Heart right ventricle (tissue), 16 donors: ENCODE data around the gene ZNF213. TPM values are rescaled to one million over a fixed set of nuclear protein-coding genes. Genes with fewer than 3 reads are reported as not detected.

Experiments
- ATAC-seq, 8 donors: fragments of 200-7000 bp; cut with Tn5 transposase; one replicate each; pipeline ENCODE4 v1.9.1; 2020; ENCODE audit warnings: mild to moderate bottlenecking in 8 of 8, moderate library complexity in 8 of 8, moderate number of reproducible peaks in 1 of 8
- DNase-seq, 2 donors: peaks; one replicate each; pipeline ENCODE4 v3.0.0-alpha.2; 2020
- H3K27ac ChIP-seq, 10 donors: fragments of 200-600 bp; sonication (generic) in 2 of 10; one replicate each; pipeline versions ENCODE4 v1.5.0 to v1.8.0; 2020 to 2022; ENCODE audit warnings: mild to moderate bottlenecking in 3 of 10
- H3K27me3 ChIP-seq, 7 donors: fragments of 200-600 bp; one replicate each; pipeline ENCODE4 v1.8.0; 2021 to 2022; ENCODE audit warnings: mild to moderate bottlenecking in 2 of 7
- H3K36me3 ChIP-seq, 9 donors: fragments of 200-600 bp; sonication (generic) in 1 of 9; one replicate each; pipeline versions ENCODE4 v1.5.0 to v1.8.0; 2020 to 2022; ENCODE audit warnings: mild to moderate bottlenecking in 2 of 9
- H3K4me1 ChIP-seq, 9 donors: fragments of 200-600 bp; sonication (generic) in 1 of 9; one replicate each; pipeline versions ENCODE4 v1.5.0 to v1.8.0; 2020 to 2022; ENCODE audit warnings: mild to moderate bottlenecking in 4 of 9
- H3K4me3 ChIP-seq, 10 donors: fragments of 200-600 bp; sonication (generic) in 2 of 10; one replicate each; pipeline versions ENCODE4 v1.5.0 to v1.8.0; 2020 to 2022; ENCODE audit warnings: mild to moderate bottlenecking in 7 of 10, moderate library complexity in 2 of 10
- H3K9me3 ChIP-seq, 11 donors: fragments of 200-600 bp in 10 of 11; sonication (generic) in 2 of 11; one replicate each; pipeline versions ENCODE4 v1.5.0 to v1.8.0; 2013 to 2022; ENCODE audit warnings: mild to moderate bottlenecking in 2 of 11, control low read depth in 1 of 11, moderate library complexity in 1 of 11
- CTCF ChIP-seq, 9 donors: fragments of 200-600 bp; sonication (generic) in 2 of 9; IDR thresholded peaks; one replicate each; pipeline versions ENCODE4 v1.5.0 to v1.8.0; 2021 to 2022; ENCODE audit warnings: antibody characterized with exemption in 9 of 9, mild to moderate bottlenecking in 5 of 9, moderate library complexity in 1 of 9
- WGBS, 2 donors: extraction: QIAGEN DNeasy Blood & Tissue Kit; methylation state at CpG; one replicate each; pipeline ENCODE4 v1.1.7; 2013; ENCODE audit warnings: inconsistent platforms in 1 of 2; 5-methylcytosine and 5-hydroxymethylcytosine counted together
- intact Hi-C, 10 donors: fragments of 100-400 bp; cut with DNase I; formaldehyde crosslinking; loops; one replicate each; pipeline versions ENCODE4 v1.11.1 to v1.14.2; 2022
- polyA plus RNA-seq, 2 donors: library from polyadenylated mRNA; stranded (reverse); fragments of 200-250 nt; gene quantifications; one replicate each; pipeline ENCODE4 v1.2.3, GENCODE V29; 2013
- total RNA-seq, 10 donors: library from RNA; stranded (reverse); fragmentation: NEBNext Ultra II Directional in 3 of 10; extraction: Animal tissue kit (Norgen Biotek cat#: 25700) in 3 of 10; gene quantifications; one replicate each; pipeline versions ENCODE4 v1.2.1 to v1.2.4, GENCODE V29; 2021 to 2023
- donor health status: Arrhythmogenic right ventricular cardiomyopathy.
- donor health status: ischemic (EF 13 %, LVEDD 7.1; RV severe dilation, severe dysfunction).
- donor health status: healthy with polysubstance abuse.
- donor health status: DM: no; HTN: yes; CAD: no.
- donor health status: DM: no; HTN: no; CAD: no.
- donor health status: ischemic (EF 25% LVEDD 6.9; RV normal size, moderate dysfunction).
- donor health status: ischemic (EF 25% LVEDD 5.7; RV mildly dilated, moderate dysfunction).
- donor health status: healthy.
- donor health status: DM: yes; HTN: yes; CAD: no.
- donor health status: Ischemic cardiomyopathy.
- donor health status: ischemic (EF 35%, LVEDD 5.7; RV mildly dilated, moderate dysfunction).
- donor health status: nonischemic (EF 11% LVEDD 7.7; RV severe dilation, severe dysfunction).
- donor health status: DM: yes; HTN: yes; CAD: no.
- donor health status: PGD.
- donor health status: ischemic (EF 29% LVEDD 5.4; RV normal size, mild dysfunction).
- donor health status: nonischemic (EF 23%, LVEDD 6.1; RV moderate dilation, normal function).

The ZNF213 gene
- total and polyA plus RNA-seq, 12 donors, result 5.9 to 10.1 (median 7.7) TPM

- Histone ChIP-seq H3K27me3 (peaks cover 42 to 100% (median 100%) of the 10 kb centered on the region in 7 donors), H3K4me1 (peaks cover 10 to 29% (median 18%) of the 10 kb centered on the region in 9 donors), H3K27ac (no peak overlapping the region), H3K4me3 (peak overlapping the region in 1 of 10 donors; percentile 5), H3K9me3 (no peaks in the 10 kb centered on the region), H3K36me3 (no peaks in the 10 kb centered on the region)
- no peak for TF ChIP-seq CTCF (IDR thresholded peaks at IDR 0.05)
- DNase-seq (no peak), ATAC-seq (no peak)
- intact Hi-C loops, result no loop called here
- WGBS, 2 donors, result 9 to 10% methylated on average over 16 of the region's 16 CpGs
Measured at GRCh38 chr16:3190949-3191353, 56.1 kb downstream of the ZNF213 start.

Other genes starting within 250 kb of the ZNF213 start
- gene FLYWCH1, start 223.1 kb upstream of the ZNF213 start, total RNA-seq, result 10 to 100 TPM; 27.1 to 42.3 (median 32.8) TPM
- gene FLYWCH1, start 223.1 kb upstream of the ZNF213 start, polyA plus RNA-seq, result 10 to 100 TPM; 22.1 to 41.0 TPM
- not detected for gene KREMEN2, start 170.8 kb upstream of the ZNF213 start, total RNA-seq
- gene KREMEN2, start 170.8 kb upstream of the ZNF213 start, polyA plus RNA-seq, result not detected
- 10 to 100 TPM in 1 of 10 donors, 1 to 10 TPM in 9; 3.7 to 13.8 (median 6.5) TPM for gene PAQR4, start 165.7 kb upstream of the ZNF213 start, total RNA-seq
- 10 to 100 TPM in 1 of 2 donors, 1 to 10 TPM in 1; 8.2 to 17.9 TPM for gene PAQR4, start 165.7 kb upstream of the ZNF213 start, polyA plus RNA-seq
- gene PKMYT1, start 154.6 kb upstream of the ZNF213 start, total RNA-seq, result 1 to 10 TPM in 2 of 10 donors, under 1 TPM in 7, not detected in 1; 0.34 to 4.2 (median 0.66) TPM
- 1 to 10 TPM; 1.4 to 3.7 TPM for gene PKMYT1, start 154.6 kb upstream of the ZNF213 start, polyA plus RNA-seq
- 1 to 10 TPM in 3 of 10 donors, under 1 TPM in 7; 0.19 to 1.5 (median 0.79) TPM for gene CLDN9, start 122.1 kb upstream of the ZNF213 start, total RNA-seq
- 1 to 10 TPM; 1.0 to 3.2 TPM for gene CLDN9, start 122.1 kb upstream of the ZNF213 start, polyA plus RNA-seq
- under 1 TPM in 1 of 10 donors, not detected in 9; 0.28 TPM for gene CLDN6, start 116.8 kb upstream of the ZNF213 start, total RNA-seq
- under 1 TPM in 1 of 2 donors, not detected in 1; 0.03 TPM for gene CLDN6, start 116.8 kb upstream of the ZNF213 start, polyA plus RNA-seq
- 100 to 1,000 TPM in 4 of 10 donors, 10 to 100 TPM in 6; 28.0 to 319 (median 92.3) TPM for gene TNFRSF12A, start 114.7 kb upstream of the ZNF213 start, total RNA-seq
- gene TNFRSF12A, start 114.7 kb upstream of the ZNF213 start, polyA plus RNA-seq, result 100 to 1,000 TPM; 215 to 740 TPM
- 10 to 100 TPM; 41.8 to 62.8 (median 55.8) TPM for gene HCFC1R1, start 111.1 kb upstream of the ZNF213 start, total RNA-seq
- gene HCFC1R1, start 111.1 kb upstream of the ZNF213 start, polyA plus RNA-seq, result 100 to 1,000 TPM in 1 of 2 donors, 10 to 100 TPM in 1; 71.8 to 370 TPM
- 10 to 100 TPM in 7 of 10 donors, 1 to 10 TPM in 3; 7.0 to 12.5 (median 10.4) TPM for gene THOC6, start 111.0 kb upstream of the ZNF213 start, total RNA-seq
- gene THOC6, start 111.0 kb upstream of the ZNF213 start, polyA plus RNA-seq, result 10 to 100 TPM; 22.5 to 40.3 TPM
- gene BICDL2, start 98.1 kb upstream of the ZNF213 start, total RNA-seq, result not detected
- under 1 TPM in 1 of 2 donors, not detected in 1; 0.04 TPM for gene BICDL2, start 98.1 kb upstream of the ZNF213 start, polyA plus RNA-seq
- 1 to 10 TPM in 5 of 10 donors, under 1 TPM in 5; 0.26 to 3.9 (median 1.2) TPM for gene MMP25, start 88.5 kb upstream of the ZNF213 start, total RNA-seq
- gene MMP25, start 88.5 kb upstream of the ZNF213 start, polyA plus RNA-seq, result under 1 TPM; 0.30 to 0.95 TPM
- gene IL32, start 69.4 kb upstream of the ZNF213 start, total RNA-seq, result 100 to 1,000 TPM in 1 of 10 donors, 10 to 100 TPM in 9; 23.4 to 204 (median 45.4) TPM
- 100 to 1,000 TPM in 1 of 2 donors, 10 to 100 TPM in 1; 80.6 to 116 TPM for gene IL32, start 69.4 kb upstream of the ZNF213 start, polyA plus RNA-seq
- gene ZSCAN10, start 35.7 kb upstream of the ZNF213 start, total RNA-seq, result not detected
- gene ZSCAN10, start 35.7 kb upstream of the ZNF213 start, polyA plus RNA-seq, result under 1 TPM; 0.01 to 0.07 TPM
- gene ZNF205, start 22.4 kb upstream of the ZNF213 start, total RNA-seq, result 1 to 10 TPM; 5.8 to 9.0 (median 7.6) TPM
- gene ZNF205, start 22.4 kb upstream of the ZNF213 start, polyA plus RNA-seq, result 10 to 100 TPM; 13.8 to 26.9 TPM
- not detected for gene OR1F1, start 53.2 kb downstream of the ZNF213 start, total RNA-seq
- gene OR1F1, start 53.2 kb downstream of the ZNF213 start, polyA plus RNA-seq, result not detected
- gene ZNF200, start 100.1 kb downstream of the ZNF213 start, total RNA-seq, result 1 to 10 TPM; 4.6 to 8.9 (median 6.1) TPM
- 1 to 10 TPM; 2.9 to 5.4 TPM for gene ZNF200, start 100.1 kb downstream of the ZNF213 start, polyA plus RNA-seq
- 1 to 10 TPM in 2 of 10 donors, under 1 TPM in 8; 0.11 to 3.1 (median 0.53) TPM for gene MEFV, start 121.6 kb downstream of the ZNF213 start, total RNA-seq
- gene MEFV, start 121.6 kb downstream of the ZNF213 start, polyA plus RNA-seq, result under 1 TPM; 0.19 to 0.37 TPM
- gene ZNF263, start 148.5 kb downstream of the ZNF213 start, total RNA-seq, result 10 to 100 TPM in 3 of 10 donors, 1 to 10 TPM in 7; 7.2 to 13.2 (median 9.2) TPM
- 10 to 100 TPM in 1 of 2 donors, 1 to 10 TPM in 1; 8.9 to 10.8 TPM for gene ZNF263, start 148.5 kb downstream of the ZNF213 start, polyA plus RNA-seq
- gene TIGD7, start 170.4 kb downstream of the ZNF213 start, total RNA-seq, result 10 to 100 TPM in 1 of 10 donors, 1 to 10 TPM in 9; 6.5 to 11.2 (median 8.7) TPM
- gene TIGD7, start 170.4 kb downstream of the ZNF213 start, polyA plus RNA-seq, result 1 to 10 TPM; 4.7 to 6.7 TPM
- gene ZNF75A, start 170.5 kb downstream of the ZNF213 start, total RNA-seq, result 10 to 100 TPM; 15.2 to 25.5 (median 21.6) TPM
- 10 to 100 TPM in 1 of 2 donors, 1 to 10 TPM in 1; 9.1 to 33.9 TPM for gene ZNF75A, start 170.5 kb downstream of the ZNF213 start, polyA plus RNA-seq
- under 1 TPM in 2 of 10 donors, not detected in 8; 0.15 to 0.22 TPM for gene OR2C1, start 220.9 kb downstream of the ZNF213 start, total RNA-seq
- gene OR2C1, start 220.9 kb downstream of the ZNF213 start, polyA plus RNA-seq, result under 1 TPM in 1 of 2 donors, not detected in 1; 0.01 TPM